ENCODE measurements around the gene CZIB.

CZIB gene

DNA sequence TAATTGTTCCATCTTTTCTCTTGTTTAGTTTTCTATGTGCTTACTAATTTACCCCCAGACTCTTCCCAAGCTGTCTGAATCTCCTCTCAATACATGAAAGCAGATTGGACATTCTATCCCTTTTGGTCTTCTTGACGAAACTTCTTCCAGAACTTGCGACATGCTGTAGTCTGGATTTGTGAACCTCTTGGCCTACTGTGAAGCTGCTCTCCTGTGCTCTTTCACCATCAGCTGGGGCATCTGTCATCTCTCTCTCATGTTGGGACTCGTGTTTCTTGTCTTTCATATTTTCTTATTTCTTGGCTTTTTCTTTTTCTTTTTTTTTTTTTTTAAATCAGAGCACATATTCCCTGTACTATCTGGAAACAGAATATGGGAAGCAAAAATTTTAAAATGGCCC, 17.0 kb downstream of the CZIB start:
- no peak for ATAC-seq (ENCODE audit: insufficient read depth, low read depth)
- peaks cover under 1% of the 10 kb centered on the region; the same call in 1 of the 2 replicates for H3K79me2 ChIP-seq (ENCODE audit: insufficient read depth, low read length)
- no peaks in the 10 kb centered on the region for H3K27me3 ChIP-seq (ENCODE audit: insufficient read depth, low read length, poor library complexity)
- H3K9ac ChIP-seq (ENCODE audit: low read depth, low read length), result no peak overlapping the region
- H3K36me3 ChIP-seq (ENCODE audit: insufficient read depth, low read length), result peaks cover 72% of the 10 kb centered on the region
- peaks cover 26% of the 10 kb centered on the region for H3K9me3 ChIP-seq (ENCODE audit: insufficient read depth, low read length, severe bottlenecking)
- no peak overlapping the region for H3K27ac ChIP-seq (ENCODE audit: low read length)
- no peaks in the 10 kb centered on the region for H4K20me1 ChIP-seq (ENCODE audit: insufficient read depth, low read length)
- no peak overlapping the region for H2AFZ ChIP-seq (ENCODE audit: low read depth, low read length)
- H3K4me2 ChIP-seq (ENCODE audit: insufficient read depth, low read length), result no peak overlapping the region
- peaks cover under 1% of the 10 kb centered on the region; the same call in 1 of the 2 replicates for H3K4me1 ChIP-seq (ENCODE audit: insufficient read depth, low read length)
- no peak for DNase-seq
- TF ChIP-seq EZH2 (IDR thresholded peaks at IDR 0.05; ENCODE audit: borderline replicate concordance, low read depth, low read length, severe bottlenecking), result no peak
- TF ChIP-seq, protein P1, sequence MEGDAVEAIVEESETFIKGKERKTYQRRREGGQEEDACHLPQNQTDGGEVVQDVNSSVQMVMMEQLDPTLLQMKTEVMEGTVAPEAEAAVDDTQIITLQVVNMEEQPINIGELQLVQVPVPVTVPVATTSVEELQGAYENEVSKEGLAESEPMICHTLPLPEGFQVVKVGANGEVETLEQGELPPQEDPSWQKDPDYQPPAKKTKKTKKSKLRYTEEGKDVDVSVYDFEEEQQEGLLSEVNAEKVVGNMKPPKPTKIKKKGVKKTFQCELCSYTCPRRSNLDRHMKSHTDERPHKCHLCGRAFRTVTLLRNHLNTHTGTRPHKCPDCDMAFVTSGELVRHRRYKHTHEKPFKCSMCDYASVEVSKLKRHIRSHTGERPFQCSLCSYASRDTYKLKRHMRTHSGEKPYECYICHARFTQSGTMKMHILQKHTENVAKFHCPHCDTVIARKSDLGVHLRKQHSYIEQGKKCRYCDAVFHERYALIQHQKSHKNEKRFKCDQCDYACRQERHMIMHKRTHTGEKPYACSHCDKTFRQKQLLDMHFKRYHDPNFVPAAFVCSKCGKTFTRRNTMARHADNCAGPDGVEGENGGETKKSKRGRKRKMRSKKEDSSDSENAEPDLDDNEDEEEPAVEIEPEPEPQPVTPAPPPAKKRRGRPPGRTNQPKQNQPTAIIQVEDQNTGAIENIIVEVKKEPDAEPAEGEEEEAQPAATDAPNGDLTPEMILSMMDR (IDR thresholded peaks at IDR 0.05; ENCODE audit: borderline replicate concordance, extremely low read depth, low read length, poor library complexity, severe bottlenecking), result no peak
- no peak overlapping the region for H3K4me3 ChIP-seq (ENCODE audit: low read depth in 1 of 2, low read length in 2 of 2)

DNA sequence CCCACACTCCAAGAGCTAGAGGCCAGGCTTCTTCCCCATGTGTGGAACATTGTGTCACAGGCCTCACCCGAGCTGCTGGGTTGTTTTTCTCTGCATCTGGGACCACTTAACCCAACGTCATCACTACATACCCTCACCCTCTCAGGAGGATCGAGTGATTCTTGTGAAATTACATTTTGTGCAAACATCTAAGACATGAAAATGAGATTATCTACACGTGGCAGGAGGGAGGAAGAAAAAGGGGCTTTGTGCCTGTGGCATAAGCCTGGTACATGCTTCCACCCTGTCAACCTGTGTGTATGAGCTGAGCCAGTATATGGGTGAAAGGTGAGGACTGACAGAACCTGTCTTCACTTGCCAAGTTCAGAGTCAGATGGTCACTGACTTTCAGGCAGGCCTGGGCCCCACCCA, 22.2 kb downstream of the CZIB start:
- Histone ChIP-seq H3K27ac (ENCODE audit: low read length) (no peak overlapping the region), H3K27me3 (ENCODE audit: insufficient read depth, low read length, poor library complexity) (no peaks in the 10 kb centered on the region), H2AFZ (ENCODE audit: low read depth, low read length) (no peak overlapping the region), H3K4me1 (ENCODE audit: insufficient read depth, low read length) (peaks cover 21% of the 10 kb centered on the region), H4K20me1 (ENCODE audit: insufficient read depth, low read length) (no peaks in the 10 kb centered on the region), H3K9me3 (ENCODE audit: insufficient read depth, low read length, severe bottlenecking) (no peaks in the 10 kb centered on the region), H3K9ac (ENCODE audit: low read depth, low read length) (peak overlapping the region; percentile 92), H3K36me3 (ENCODE audit: insufficient read depth, low read length) (peaks cover 24% of the 10 kb centered on the region), H3K79me2 (ENCODE audit: insufficient read depth, low read length) (peaks cover 18% of the 10 kb centered on the region), H3K4me2 (ENCODE audit: insufficient read depth, low read length) (peak overlapping the region; percentile 70), H3K4me3 (ENCODE audit: low read depth in 1 of 2, low read length in 2 of 2) (peak overlapping the region in 1 of 2 experiments; percentile 60; a peak in 1 of 4 replicates)
- no peak for ATAC-seq (ENCODE audit: insufficient read depth, low read depth)
- TF ChIP-seq, protein P1 (IDR thresholded peaks at IDR 0.05; ENCODE audit: borderline replicate concordance, extremely low read depth, low read length, poor library complexity, severe bottlenecking), result no peak
- TF ChIP-seq EZH2 (IDR thresholded peaks at IDR 0.05; ENCODE audit: borderline replicate concordance, low read depth, low read length, severe bottlenecking), result no peak
- no peak for DNase-seq

DNA sequence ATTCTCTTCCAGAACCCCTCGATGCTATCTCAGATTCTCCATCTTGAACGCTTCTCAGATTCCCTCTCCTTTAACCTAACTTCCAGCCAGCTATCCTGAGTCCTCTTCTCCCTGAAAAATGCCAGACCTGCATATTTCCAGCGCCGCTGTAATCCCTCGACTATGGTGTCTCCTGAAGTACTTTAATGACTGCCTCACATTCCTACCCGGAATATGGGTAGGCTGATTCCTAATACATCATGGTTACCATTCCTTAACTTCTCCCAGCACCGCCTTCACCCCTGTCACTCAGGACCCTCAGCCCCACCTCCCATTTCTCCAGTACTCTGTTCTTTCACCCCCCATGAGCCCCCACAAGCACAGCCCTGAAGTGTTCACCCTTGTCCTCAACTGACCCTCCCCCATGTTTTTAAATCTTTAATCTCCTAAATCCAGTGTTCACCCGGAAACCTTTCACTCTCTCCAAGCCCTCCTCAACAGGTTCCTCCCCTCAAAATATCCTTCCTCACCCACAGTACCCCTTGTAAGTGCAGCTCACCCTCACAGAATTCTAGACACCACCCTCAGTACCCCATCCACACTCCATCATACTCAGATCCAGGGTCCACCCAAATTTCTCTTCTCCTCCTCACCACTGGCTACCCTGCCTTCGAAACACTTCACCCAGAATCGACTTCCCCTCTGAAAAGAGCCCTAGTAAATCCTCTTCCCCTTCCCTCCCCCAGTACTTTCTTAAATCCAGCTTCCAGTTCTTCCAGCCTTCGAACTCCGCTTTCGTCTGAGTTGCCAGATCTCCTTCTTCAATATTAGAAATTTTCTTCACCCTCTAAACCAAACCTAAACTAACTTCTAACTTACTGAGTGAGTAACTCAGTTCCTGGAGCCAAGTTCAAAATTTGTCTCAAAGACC, 22.9 kb downstream of the CZIB start:
- Histone ChIP-seq H3K9me3 (ENCODE audit: insufficient read depth, low read length, severe bottlenecking) (no peaks in the 10 kb centered on the region), H4K20me1 (ENCODE audit: insufficient read depth, low read length) (no peaks in the 10 kb centered on the region), H3K27ac (ENCODE audit: low read length) (peak overlapping the region; percentile 67), H3K4me1 (ENCODE audit: insufficient read depth, low read length) (peaks cover 21% of the 10 kb centered on the region), H3K27me3 (ENCODE audit: insufficient read depth, low read length, poor library complexity) (no peaks in the 10 kb centered on the region), H3K79me2 (ENCODE audit: insufficient read depth, low read length) (peaks cover 18% of the 10 kb centered on the region), H3K4me2 (ENCODE audit: insufficient read depth, low read length) (peak overlapping the region; percentile 70), H3K4me3 (ENCODE audit: low read depth in 1 of 2, low read length in 2 of 2) (peak overlapping the region; percentile 25 to 60; a peak in 3 of 4 replicates), H3K9ac (ENCODE audit: low read depth, low read length) (peak overlapping the region; percentile 92), H2AFZ (ENCODE audit: low read depth, low read length) (peak overlapping the region; percentile 69), H3K36me3 (ENCODE audit: insufficient read depth, low read length) (peaks cover 17% of the 10 kb centered on the region)
- DNase-seq, result no peak
- no peak for ATAC-seq (ENCODE audit: insufficient read depth, low read depth)
- no peak for TF ChIP-seq EZH2 (IDR thresholded peaks at IDR 0.05; ENCODE audit: borderline replicate concordance, low read depth, low read length, severe bottlenecking)
- TF ChIP-seq, protein P1 (IDR thresholded peaks at IDR 0.05; ENCODE audit: borderline replicate concordance, extremely low read depth, low read length, poor library complexity, severe bottlenecking), result no peak
